ENCODE measurements around the gene IDH3B. TPM values are rescaled to one million over a fixed set of nuclear protein-coding genes. Genes with fewer than 3 reads are reported as not detected.

IDH3B gene
- total RNA-seq, 1 donor from 2014 or later: 71.0 TPM

DNA sequence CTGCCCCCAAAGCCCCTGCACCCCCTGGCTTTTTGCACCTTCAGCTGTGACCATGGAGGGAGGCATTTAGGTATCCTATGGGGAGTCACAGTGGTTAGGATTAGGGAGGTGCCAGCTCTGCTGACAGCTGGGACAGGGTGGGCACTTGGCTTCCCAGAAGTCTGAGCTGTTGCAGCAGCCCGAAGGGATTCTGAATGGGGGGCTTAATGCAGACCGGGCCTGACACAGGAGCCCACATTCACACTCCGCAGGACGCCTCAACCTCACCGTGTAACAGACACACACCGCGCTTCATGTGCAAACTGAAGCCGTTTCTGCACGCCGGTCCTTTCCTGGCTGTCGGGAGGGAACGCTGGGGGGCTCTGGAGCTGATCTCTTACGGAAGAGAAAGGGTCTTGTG lies 30.5 kb upstream of the IDH3B start:
- no peak overlapping the region for H3K4me3 ChIP-seq
- no peaks in the 10 kb centered on the region for H3K27me3 ChIP-seq
- TF ChIP-seq POLR2AphosphoS5 (IDR thresholded peaks at IDR 0.05; ENCODE audit: insufficient read depth in 1 of 2, low read depth in 1 of 2) (no peak), POLR2A (IDR thresholded peaks at IDR 0.05) (no peak)
- TF ChIP-seq, protein P1, sequence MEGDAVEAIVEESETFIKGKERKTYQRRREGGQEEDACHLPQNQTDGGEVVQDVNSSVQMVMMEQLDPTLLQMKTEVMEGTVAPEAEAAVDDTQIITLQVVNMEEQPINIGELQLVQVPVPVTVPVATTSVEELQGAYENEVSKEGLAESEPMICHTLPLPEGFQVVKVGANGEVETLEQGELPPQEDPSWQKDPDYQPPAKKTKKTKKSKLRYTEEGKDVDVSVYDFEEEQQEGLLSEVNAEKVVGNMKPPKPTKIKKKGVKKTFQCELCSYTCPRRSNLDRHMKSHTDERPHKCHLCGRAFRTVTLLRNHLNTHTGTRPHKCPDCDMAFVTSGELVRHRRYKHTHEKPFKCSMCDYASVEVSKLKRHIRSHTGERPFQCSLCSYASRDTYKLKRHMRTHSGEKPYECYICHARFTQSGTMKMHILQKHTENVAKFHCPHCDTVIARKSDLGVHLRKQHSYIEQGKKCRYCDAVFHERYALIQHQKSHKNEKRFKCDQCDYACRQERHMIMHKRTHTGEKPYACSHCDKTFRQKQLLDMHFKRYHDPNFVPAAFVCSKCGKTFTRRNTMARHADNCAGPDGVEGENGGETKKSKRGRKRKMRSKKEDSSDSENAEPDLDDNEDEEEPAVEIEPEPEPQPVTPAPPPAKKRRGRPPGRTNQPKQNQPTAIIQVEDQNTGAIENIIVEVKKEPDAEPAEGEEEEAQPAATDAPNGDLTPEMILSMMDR (IDR thresholded peaks at IDR 0.05): no peak
- no peak for DNase-seq (ENCODE audit: extremely low spot score in 2 of 2)
- peaks cover 17% of the 10 kb centered on the region for H3K4me1 ChIP-seq
- intact Hi-C loops (cut with DNase I): no loop called here
- H3K36me3 ChIP-seq: no peaks in the 10 kb centered on the region
- no peak overlapping the region for H3K27ac ChIP-seq
- H3K9me3 ChIP-seq: no peaks in the 10 kb centered on the region

DNA sequence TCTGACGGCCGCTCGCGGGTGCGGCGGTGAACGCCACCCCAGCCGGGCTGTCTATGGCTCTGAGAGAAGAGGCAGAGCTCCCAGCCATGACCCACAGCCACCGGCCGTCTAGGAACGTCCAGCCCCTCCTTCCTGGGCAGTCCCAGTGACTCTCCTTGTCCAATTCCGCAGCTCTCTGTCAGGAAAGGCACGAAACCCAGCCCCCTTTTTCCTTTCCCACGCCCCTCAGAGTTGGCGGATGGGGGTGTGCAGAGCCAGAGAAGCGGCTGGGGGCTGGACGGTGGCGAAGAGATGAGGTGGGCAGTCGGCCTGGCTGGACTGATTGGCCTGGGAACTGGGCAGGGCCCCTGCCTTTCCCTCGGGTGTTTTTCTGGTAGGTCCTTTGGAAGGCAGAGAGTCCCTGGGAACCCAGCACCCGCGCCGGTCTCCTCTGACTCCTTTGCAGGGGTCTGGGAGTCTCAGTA lies 30.0 kb upstream of the IDH3B start:
- Histone ChIP-seq H3K4me1 (peaks cover 17% of the 10 kb centered on the region), H3K27ac (no peak overlapping the region), H3K4me3 (peak overlapping the region; percentile 54 to 78), H3K27me3 (no peaks in the 10 kb centered on the region), H3K9me3 (no peaks in the 10 kb centered on the region), H3K36me3 (no peaks in the 10 kb centered on the region)
- TF ChIP-seq, protein P1 (IDR thresholded peaks at IDR 0.05): no peak
- TF ChIP-seq POLR2A (IDR thresholded peaks at IDR 0.05) (no peak), POLR2AphosphoS5 (IDR thresholded peaks at IDR 0.05; ENCODE audit: insufficient read depth in 1 of 2, low read depth in 1 of 2) (no peak)
- DNase-seq (ENCODE audit: extremely low spot score in 2 of 2): no peak
- intact Hi-C loops (cut with DNase I): no loop called here

DNA sequence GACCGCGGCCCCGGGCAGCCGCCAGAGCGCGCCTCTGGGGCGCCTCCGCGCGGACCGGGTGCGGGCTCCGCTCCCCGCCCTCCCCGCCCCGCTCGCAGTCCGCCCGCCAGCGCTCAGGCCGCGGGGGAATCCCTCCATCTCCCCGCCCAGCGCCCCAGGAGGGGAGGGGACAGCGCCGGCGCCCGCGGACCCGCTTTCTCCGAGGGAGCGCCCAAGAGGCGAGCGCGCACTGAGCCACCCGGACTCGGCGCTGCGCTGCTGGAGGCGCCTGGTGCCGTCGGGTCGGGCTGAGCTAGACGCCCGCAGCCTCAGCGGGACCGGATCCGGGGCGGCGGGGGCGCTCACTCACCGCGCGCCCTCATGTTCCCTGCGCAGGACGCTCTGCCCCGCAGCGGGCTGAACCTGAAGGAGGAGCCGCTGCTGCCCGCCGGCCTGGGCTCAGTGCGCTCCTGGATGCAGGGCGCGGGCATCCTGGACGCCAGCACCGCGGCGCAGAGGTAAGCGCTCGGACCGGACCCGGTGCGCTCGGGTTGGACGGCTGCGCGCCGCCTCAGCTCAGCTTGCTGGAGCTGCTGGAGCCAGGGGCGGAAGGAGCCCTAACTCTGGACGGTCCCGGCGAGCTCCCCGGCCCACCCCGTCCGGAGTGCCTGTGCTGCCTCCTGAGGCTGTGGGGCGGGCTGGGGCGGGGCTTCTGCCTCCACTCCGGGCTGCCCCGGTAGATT lies 29.4 kb upstream of the IDH3B start:
- Histone ChIP-seq H3K27ac (peak overlapping the region; percentile 62), H3K36me3 (no peaks in the 10 kb centered on the region), H3K4me3 (peak overlapping the region; percentile 54 to 78), H3K9me3 (no peaks in the 10 kb centered on the region), H3K27me3 (no peaks in the 10 kb centered on the region), H3K4me1 (peaks cover 17% of the 10 kb centered on the region)
- DNase-seq (ENCODE audit: extremely low spot score in 2 of 2): no peak
- no peak for TF ChIP-seq POLR2AphosphoS5 (IDR thresholded peaks at IDR 0.05; ENCODE audit: insufficient read depth in 1 of 2, low read depth in 1 of 2)
- TF ChIP-seq, protein P1 (IDR thresholded peaks at IDR 0.05): no peak
- no peak for TF ChIP-seq POLR2A (IDR thresholded peaks at IDR 0.05)
- intact Hi-C loops (cut with DNase I): no loop called here

DNA sequence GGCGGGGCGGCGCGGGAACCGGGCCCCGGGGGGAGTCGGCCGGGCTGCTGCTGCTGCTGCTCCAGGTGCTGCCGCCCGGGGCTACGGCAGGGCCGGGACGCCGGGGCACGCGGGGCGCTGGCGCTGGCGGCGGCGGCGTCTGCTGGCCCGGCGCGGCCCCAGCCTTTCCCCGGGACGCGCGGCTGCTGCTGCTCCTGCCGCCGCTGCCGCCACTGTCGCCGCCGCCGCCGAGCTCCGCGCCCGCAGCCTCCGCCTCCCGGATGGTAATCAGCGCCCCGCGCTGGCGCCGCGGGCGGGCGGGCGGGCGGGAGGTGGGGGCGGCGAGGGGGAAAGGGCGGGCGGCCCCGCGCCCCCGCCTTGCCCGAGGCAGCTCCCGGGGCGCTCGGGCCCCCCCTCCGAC lies 28.9 kb upstream of the IDH3B start:
- intact Hi-C loops (cut with DNase I): no loop called here
- Histone ChIP-seq H3K4me3 (peak overlapping the region; percentile 54 to 78), H3K9me3 (no peaks in the 10 kb centered on the region), H3K36me3 (no peaks in the 10 kb centered on the region), H3K27ac (no peak overlapping the region), H3K27me3 (no peaks in the 10 kb centered on the region), H3K4me1 (peaks cover 22% of the 10 kb centered on the region)
- TF ChIP-seq POLR2A (IDR thresholded peaks at IDR 0.05) (no peak), POLR2AphosphoS5 (IDR thresholded peaks at IDR 0.05; ENCODE audit: insufficient read depth in 1 of 2, low read depth in 1 of 2) (no peak)
- TF ChIP-seq, protein P1 (IDR thresholded peaks at IDR 0.05): no peak
- no peak for DNase-seq (ENCODE audit: extremely low spot score in 2 of 2)
